K562 (cell line): ENCODE results near the gene MAGI1. TPM values are rescaled to one million over a fixed set of nuclear protein-coding genes. Genes with fewer than 3 reads are reported as not detected.
A peak's percentile ranks its signal among the peaks of the same experiment; 100 is the strongest.

Experiments used
- ATAC-seq: fragments of 200-7000 bp; cut with Tn5 transposase; 3 replicates; pipeline ENCODE4 v1.9.1; 2020; ENCODE audit warnings: moderate library complexity
- BruUV-seq: library from RNA; stranded (reverse); fragments of 400-500 nt; replicated peaks from 2 replicates; lab custom pipeline; 2021; lab: Mats Ljungman, UMichigan
- CTCF ChIA-PET: fragments of 300-600 bp; formaldehyde crosslinking; extraction: SDS; loops from one replicate; lab custom pipeline; 2021; ENCODE audit warnings: low intra/inter-chr PET ratio; lab: Yijun Ruan, JAX
- POLR2A ChIA-PET: fragments of 300-600, 350-650 bp; sonication (Branson Sonifier 250); formaldehyde crosslinking; extraction: SDS; loops from one replicate; lab custom pipeline; 2021; ENCODE audit warnings: antibody characterized with exemption, inconsistent platforms; lab: Yijun Ruan, JAX
- DNase-seq, 4 experiments: peaks; one replicate each; pipeline versions ENCODE4 v3.0.0 to v3.0.0-alpha.2; 2011 to 2018; ENCODE audit warnings: low spot score in 3 of 4, mixed read lengths in 3 of 4; ENCODE audit errors: extremely low read depth in 1 of 4
- FAIRE-seq: peaks from 2 replicates; lab custom pipeline; 2011; peaks lifted over from hg19 to GRCh38; lab: Jason Lieb, UNC
- H2AFZ ChIP-seq: 2 replicates; pipeline ENCODE4 v1.6.0; 2011; ENCODE audit warnings: low read depth, low read length, control low read depth, inconsistent platforms
- H3K27ac ChIP-seq: fragments of 200-600 bp; 3 replicates; pipeline ENCODE4 v1.8.0; 2011; ENCODE audit warnings: low read depth, mild to moderate bottlenecking, control low read depth, inconsistent platforms, low read length, moderate library complexity, mixed read lengths; ENCODE audit errors: extremely low read depth
- H3K27me3 ChIP-seq, 2 experiments: fragments of 300-600 bp in 1 of 2; 2 replicates in 1 of 2; 3 replicates in 1 of 2; pipeline versions ENCODE4 v1.6.0 to v1.8.0; 2011; ENCODE audit warnings: inconsistent platforms in 2 of 2, low read length in 2 of 2, mild to moderate bottlenecking in 1 of 2, mixed read lengths in 1 of 2, moderate library complexity in 1 of 2; ENCODE audit not compliant: control insufficient read depth in 2 of 2, insufficient read depth in 2 of 2
- H3K36me3 ChIP-seq: fragments of 300-600 bp; 3 replicates; pipeline ENCODE4 v1.8.0; 2011; ENCODE audit warnings: mild to moderate bottlenecking, low read length, inconsistent platforms; ENCODE audit not compliant: control insufficient read depth, insufficient read depth
- H3K4me1 ChIP-seq, 2 experiments: fragments of 200-600 bp in 1 of 2; replicated peaks in 1 of 2; 2 replicates in 1 of 2; 3 replicates in 1 of 2; pipeline versions ENCODE4 v1.5.1 to v1.8.0; 2011; ENCODE audit warnings: inconsistent platforms in 2 of 2, low read length in 2 of 2, mild to moderate bottlenecking in 1 of 2, mixed read lengths in 1 of 2, moderate library complexity in 1 of 2; ENCODE audit not compliant: control insufficient read depth in 2 of 2, insufficient read depth in 2 of 2
- H3K4me2 ChIP-seq: 2 replicates; pipeline ENCODE4 v1.6.1; 2011; ENCODE audit warnings: low read length, control low read depth, inconsistent platforms, mixed read lengths; ENCODE audit not compliant: insufficient read depth
- H3K4me3 ChIP-seq: fragments of 200-600 bp; sonication (generic), shearing (Covaris generic); 2 replicates; pipeline ENCODE4 v1.5.1; 2016; ENCODE audit warnings: control low read depth, inconsistent platforms
- H3K79me2 ChIP-seq: fragments of 200-600 bp; 3 replicates; pipeline ENCODE4 v1.8.0; 2011; ENCODE audit warnings: low read length, inconsistent platforms; ENCODE audit not compliant: control insufficient read depth, insufficient read depth
- H3K9ac ChIP-seq, 2 experiments: 2 replicates each; pipeline versions ENCODE4 v1.6.0 to v1.6.1; 2011; ENCODE audit warnings: low read depth in 2 of 2, low read length in 2 of 2, control low read depth in 1 of 2, inconsistent platforms in 1 of 2, mild to moderate bottlenecking in 1 of 2, mixed read lengths in 1 of 2; ENCODE audit not compliant: insufficient read depth in 1 of 2
- H3K9me1 ChIP-seq: one replicate; pipeline ENCODE4 v1.6.0; 2011; ENCODE audit warnings: inconsistent platforms, mild to moderate bottlenecking, low read length, moderate library complexity; ENCODE audit not compliant: control insufficient read depth, insufficient read depth
- H3K9me3 ChIP-seq: replicated peaks from 2 replicates; pipeline ENCODE4 v1.5.1; 2011; ENCODE audit warnings: low read depth, low read length, inconsistent platforms; ENCODE audit not compliant: control insufficient read depth, insufficient read depth
- H4K20me1 ChIP-seq: replicated peaks from 2 replicates; pipeline ENCODE4 v1.6.1; 2011; ENCODE audit warnings: low read length, inconsistent platforms, mixed read lengths; ENCODE audit not compliant: control insufficient read depth, insufficient read depth
- ARID1B ChIP-seq: fragments of 450-650 bp; IDR thresholded peaks from 2 replicates; pipeline ENCODE4 v1.6.1; 2016; ENCODE audit warnings: antibody characterized with exemption, mild to moderate bottlenecking, inconsistent platforms
- CBFA2T3 ChIP-seq: fragments of 450-650 bp; IDR thresholded peaks from 2 replicates; pipeline ENCODE4 v1.6.1; 2017
- DPF2 ChIP-seq: fragments of 450-650 bp; IDR thresholded peaks from 2 replicates; pipeline ENCODE4 v1.6.1; 2016
- MEIS2 ChIP-seq: fragments of 450-650 bp; IDR thresholded peaks from 2 replicates; pipeline ENCODE4 v1.6.1; 2014; ENCODE audit warnings: mild to moderate bottlenecking; ENCODE audit not compliant: partially characterized antibody
- NFIC ChIP-seq: fragments of 450-650 bp; IDR thresholded peaks from 2 replicates; pipeline ENCODE4 v1.6.1; 2017; ENCODE audit warnings: mild to moderate bottlenecking, inconsistent platforms
- NFIX ChIP-seq: fragments of 250-450 bp; sonication (Bioruptor Pico); IDR thresholded peaks from 2 replicates; pipeline ENCODE4 v1.4.0; 2020; ENCODE audit warnings: low read depth, mild to moderate bottlenecking, moderate library complexity
- PBX2 ChIP-seq, 2 experiments: IDR thresholded peaks in 1 of 2; conservative IDR thresholded peaks in 1 of 2; 2 replicates each; pipeline ENCODE4 v1.6.1; 2016; ENCODE audit warnings: low read depth in 2 of 2, mild to moderate bottlenecking in 1 of 2, missing compliant biosample characterization in 1 of 2, missing genetic modification characterization in 1 of 2, moderate library complexity in 1 of 2
- PKNOX1 ChIP-seq: fragments of 450-650 bp; IDR thresholded peaks from 2 replicates; pipeline ENCODE4 v1.6.1; 2016
- ZC3H8 ChIP-seq: fragments of 450-650 bp; IDR thresholded peaks from 2 replicates; pipeline ENCODE4 v1.6.1; 2017
- ZNF217 ChIP-seq: sonication (generic); formaldehyde crosslinking; IDR thresholded peaks from 2 replicates; pipeline ENCODE4 v1.8.0; 2022; ENCODE audit warnings: mild to moderate bottlenecking, missing genetic modification reagents
- WGBS: fragments of 100-300 bp; shearing (Covaris generic); methylation state at CpG from one replicate; pipeline ENCODE4 v1.1.6; 2016; ENCODE audit warnings: low coverage, mixed read lengths; ENCODE audit not compliant: insufficient coverage; ENCODE audit errors: missing lambda C conversion rate; 5-methylcytosine and 5-hydroxymethylcytosine counted together
- in situ Hi-C: fragments of 300-500 bp; cut with MboI; formaldehyde crosslinking; loops from 4 replicates; pipeline ENCODE4 v1.15.0; 2018; ENCODE audit warnings: inconsistent platforms, mixed read lengths
- intact Hi-C: fragments of 100-400 bp; cut with micrococcal nuclease; formaldehyde crosslinking; loops from 2 replicates; pipeline ENCODE4 v1.14.2; 2022
- polyA plus RNA-seq, 8 experiments: library from polyadenylated mRNA; depleted of rRNA in 4 of 8; stranded (reverse) in 5 of 8; unstranded in 3 of 8; fragments of >200 nt; fragmentation: Nextera tagmentation in 2 of 8; fragmentation: Illumina TruSeq in 1 of 8; extraction: Ambion mirVana in 2 of 8; extraction: Trizol in 1 of 8; gene quantifications; 2 replicates each; pipeline versions ENCODE4 v1.2.1 to v1.2.3, GENCODE V29; 2011 to 2014; ENCODE audit warnings: inconsistent platforms in 1 of 8, missing spikeins in 1 of 8
- total RNA-seq, 7 experiments: library from RNA; depleted of rRNA in 6 of 7; stranded (reverse); fragments of >200 nt in 6 of 7; fragmentation: Illumina TruSeq in 2 of 7; extraction: Trizol in 2 of 7; gene quantifications; 2 replicates each; pipeline versions ENCODE4 v1.2.1 to v1.2.3, GENCODE V29; 2011 to 2021; ENCODE audit warnings: low replicate concordance in 1 of 7

MAGI1 gene
- total and polyA plus RNA-seq, 9 of the 15 experiments (the other 6 are each of a cell fraction or from before 2014, with no cell fraction given): 7.8 to 59.4 (median 43.2) TPM

GRCh38 chr3:65638301-65638700, 400.4 kb downstream of the MAGI1 start:
- CTCF ChIA-PET: no interaction called here
- 49% methylated on average over 3 of the region's 6 CpGs for WGBS
- no peak overlapping the region for H3K4me3 ChIP-seq
- TF ChIP-seq CBFA2T3: peak; percentile 13; the same call in 1 of the 2 replicates
- no peak for TF ChIP-seq NFIX
- TF ChIP-seq, all 486 proteins: peak for 1
- intact Hi-C loops (no loop called here), in situ Hi-C loops (no loop called here)
- Histone ChIP-seq H4K20me1 (no peaks in the 10 kb centered on the region), H3K9ac (no peak overlapping the region), H3K79me2 (no peaks in the 10 kb centered on the region), H2AFZ (no peak overlapping the region), H3K9me3 (no peaks in the 10 kb centered on the region), H3K27me3 (no peaks in the 10 kb centered on the region), H3K9me1 (no peaks in the 10 kb centered on the region), H3K4me2 (no peak overlapping the region), H3K27ac (no peak overlapping the region), H3K36me3 (no peaks in the 10 kb centered on the region), H3K4me1 (peaks cover 0 to 12% of the 10 kb centered on the region in 2 experiments; a peak in 3 of 5 replicates)
- ATAC-seq (no peak), FAIRE-seq (no peak), DNase-seq (no peak)
- no TSS peak for BruUV-seq
- POLR2A ChIA-PET: no interaction called here

- no peaks in the 10 kb centered on the region for H3K79me2 ChIP-seq
- H3K27ac ChIP-seq: no peak overlapping the region
- DNase-seq (peak in 1 of 4 experiments; percentile 24), FAIRE-seq (no peak), ATAC-seq (no peak)
- WGBS: 9% methylated on average over 3 of the region's 3 CpGs
- intact Hi-C loops (no loop called here), in situ Hi-C loops (no loop called here)
- no peaks in the 10 kb centered on the region for H4K20me1 ChIP-seq
- no peaks in the 10 kb centered on the region for H3K9me3 ChIP-seq
- no peak overlapping the region for H2AFZ ChIP-seq
- no TSS peak for BruUV-seq
- H3K4me3 ChIP-seq: no peak overlapping the region
- no peak overlapping the region for H3K4me2 ChIP-seq
- H3K9me1 ChIP-seq: no peaks in the 10 kb centered on the region
- TF ChIP-seq PKNOX1: peak; percentile 78
- TF ChIP-seq MEIS2: peak; percentile 93
- TF ChIP-seq ZC3H8: no peak
- TF ChIP-seq PBX2 (CRISPR knock-in tag; IDR thresholded peaks at IDR 0.05; ENCODE audit: low read depth): no peak
- TF ChIP-seq PBX2 (tag; conservative IDR thresholded peaks at IDR 0.05; ENCODE audit: low read depth): peak; percentile 85
- TF ChIP-seq DPF2: 0 out of 2 replicates have a peak, but pooled peaks have one; percentile 13
- TF ChIP-seq NFIC: peak; percentile 84
- TF ChIP-seq ZNF217 (CRISPR knock-in tag): no peak
- peak; percentile 45; the same call in 1 of the 2 replicates for TF ChIP-seq ARID1B
- CTCF ChIA-PET: no interaction called here
- H3K27me3 ChIP-seq: no peaks in the 10 kb centered on the region
- no peaks in the 10 kb centered on the region for H3K36me3 ChIP-seq
- H3K4me1 ChIP-seq: peaks cover 0 to 16% of the 10 kb centered on the region in 2 experiments; a peak in 3 of 5 replicates
- no peak overlapping the region for H3K9ac ChIP-seq
- POLR2A ChIA-PET: no interaction called here
Observed at GRCh38 chr3:65636326-65636725, 402.4 kb downstream of the MAGI1 start.
